Measurements from ENCODE around the gene FCGR2B. TPM values are rescaled to one million over a fixed set of nuclear protein-coding genes. Genes with fewer than 3 reads are reported as not detected.
A peak's percentile ranks its signal among the peaks of the same experiment; 100 is the strongest.

FCGR2B gene
- total RNA-seq, 6 experiments from 2014 or later, result not detected

- TF ChIP-seq CTCF (IDR thresholded peaks at IDR 0.05), result no peak
- no peaks in the 10 kb centered on the region; the same call in 1 of the 2 replicates for H3K27me3 Mint-ChIP-seq (ENCODE audit: insufficient read depth)
- peak; percentile 98 for DNase-seq
- H3K4me3 Mint-ChIP-seq, result 0 out of 2 replicates have a peak within 1 kb of the TSS, but pooled peaks have one; percentile 40
- H3K9me3 Mint-ChIP-seq, result no peaks in the 10 kb centered on the region
- H3K27ac Mint-ChIP-seq, result no peak within 1 kb of the TSS
- peaks cover 8% of the 10 kb centered on the region; the same call in 1 of the 2 replicates for H3K4me1 Mint-ChIP-seq (ENCODE audit: low read depth)
- H3K36me3 Mint-ChIP-seq (ENCODE audit: low read depth), result no peaks in the 10 kb centered on the region
Observed at GRCh38 chr1:161706482-161707347, 43.8 kb downstream of the FCGR2B start, which contains the start of gene FCRLA. Gene FCRLA (plus strand): TSS chr1:161707229. CDS start chr1:161707265, 36 bp downstream.

- Mint-ChIP-seq H3K27me3 (ENCODE audit: insufficient read depth) (no peaks in the 10 kb centered on the region; the same call in 1 of the 2 replicates), H3K4me3 (no peak overlapping the region), H3K9me3 (no peaks in the 10 kb centered on the region), H3K36me3 (ENCODE audit: low read depth) (no peaks in the 10 kb centered on the region), H3K4me1 (ENCODE audit: low read depth) (peaks cover 8% of the 10 kb centered on the region; the same call in 1 of the 2 replicates), H3K27ac (no peak overlapping the region)
- DNase-seq, result no peak
- TF ChIP-seq CTCF (IDR thresholded peaks at IDR 0.05), result no peak
Observed at GRCh38 chr1:161707503-161707902, 44.6 kb downstream of the FCGR2B start.

GRCh38 chr1:161709373-161709772, 46.4 kb downstream of the FCGR2B start:
- no peaks in the 10 kb centered on the region for H3K36me3 Mint-ChIP-seq (ENCODE audit: low read depth)
- H3K4me3 Mint-ChIP-seq, result no peak overlapping the region
- TF ChIP-seq CTCF (IDR thresholded peaks at IDR 0.05), result no peak
- no peaks in the 10 kb centered on the region for H3K9me3 Mint-ChIP-seq
- peaks cover 8% of the 10 kb centered on the region; the same call in 1 of the 2 replicates for H3K4me1 Mint-ChIP-seq (ENCODE audit: low read depth)
- H3K27me3 Mint-ChIP-seq (ENCODE audit: insufficient read depth), result no peaks in the 10 kb centered on the region; the same call in 1 of the 2 replicates
- no peak overlapping the region for H3K27ac Mint-ChIP-seq
- no peak for DNase-seq

- no peak overlapping the region for H3K27ac Mint-ChIP-seq
- H3K36me3 Mint-ChIP-seq (ENCODE audit: low read depth), result no peaks in the 10 kb centered on the region
- H3K27me3 Mint-ChIP-seq (ENCODE audit: insufficient read depth), result no peaks in the 10 kb centered on the region; the same call in 1 of the 2 replicates
- no peak for TF ChIP-seq CTCF (IDR thresholded peaks at IDR 0.05)
- peaks cover 8% of the 10 kb centered on the region; the same call in 1 of the 2 replicates for H3K4me1 Mint-ChIP-seq (ENCODE audit: low read depth)
- no peak for DNase-seq
- no peaks in the 10 kb centered on the region for H3K9me3 Mint-ChIP-seq
- no peak overlapping the region for H3K4me3 Mint-ChIP-seq
Observed at GRCh38 chr1:161710560-161710959, 47.6 kb downstream of the FCGR2B start.

- Mint-ChIP-seq H3K4me1 (ENCODE audit: low read depth) (peaks cover 47% of the 10 kb centered on the region), H3K9me3 (no peaks in the 10 kb centered on the region), H3K4me3 (no peak overlapping the region), H3K27ac (no peak overlapping the region), H3K36me3 (ENCODE audit: low read depth) (no peaks in the 10 kb centered on the region), H3K27me3 (ENCODE audit: insufficient read depth) (no peaks in the 10 kb centered on the region)
- DNase-seq, result no peak
- no peak for TF ChIP-seq CTCF (IDR thresholded peaks at IDR 0.05)
Observed at GRCh38 chr1:161718559-161719324, 55.8 kb downstream of the FCGR2B start.

Data from HFFc6 (cell line).